HCT116 (cell line): ENCODE results near the gene SCN10A. TPM values are rescaled to one million over a fixed set of nuclear protein-coding genes. Genes with fewer than 3 reads are reported as not detected.

Source experiments
- ATAC-seq: fragments of 200-7000 bp; cut with Tn5 transposase; 2 replicates; pipeline ENCODE4 v1.9.1; 2020; ENCODE audit warnings: mild to moderate bottlenecking, moderate library complexity
- BruUV-seq: library from RNA; stranded (reverse); fragments of 400-500 nt; replicated peaks from 2 replicates; lab custom pipeline; 2021; lab: Mats Ljungman, UMichigan
- CTCF ChIA-PET: fragments of 300-600 bp; sonication (Branson Sonifier 250); formaldehyde crosslinking; loops from one replicate; lab custom pipeline; 2021; ENCODE audit warnings: antibody characterized with exemption; lab: Charles Lee
- POLR2A ChIA-PET: fragments of 300-600, 350-600 bp; sonication (Branson Sonifier 250); formaldehyde crosslinking; loops from one replicate; lab custom pipeline; 2021; ENCODE audit warnings: antibody characterized with exemption; lab: Charles Lee
- RAD21 ChIA-PET, 2 experiments: fragments of 300-600 bp; sonication (Branson Sonifier 250); formaldehyde crosslinking; loops; one replicate each; lab custom pipeline; 2023; ENCODE audit warnings: low total read pairs in 2 of 2; ENCODE audit not compliant: uncharacterized antibody in 2 of 2, unreplicated experiment in 2 of 2, low non-redundant PET in 1 of 2; lab: Charles Lee
- DNase-seq: peaks from one replicate; pipeline ENCODE4 v3.0.0-alpha.2; 2010; ENCODE audit warnings: low read depth, low spot score
- H2AFZ ChIP-seq: fragments of 200-600 bp; shearing (Covaris generic), sonication (generic); 2 replicates; pipeline ENCODE4 v1.6.1; 2017; ENCODE audit warnings: low read depth, mixed run types, mixed read lengths, antibody characterized with exemption, low read length; ENCODE audit not compliant: poor library complexity, severe bottlenecking
- H3K27ac ChIP-seq: 2 replicates; pipeline ENCODE4 v1.5.1; 2012; ENCODE audit warnings: low read depth, low read length
- H3K27me3 ChIP-seq: fragments of 200-600 bp; sonication (generic); 2 replicates; pipeline ENCODE4 v1.6.1; 2016; ENCODE audit warnings: mixed run types, low read length, mixed read lengths; ENCODE audit not compliant: insufficient read depth
- H3K36me3 ChIP-seq, 2 experiments: fragments of 200-500 bp in 1 of 2; fragments of 200-600 bp in 1 of 2; sonication (Bioruptor generic) in 1 of 2; sonication (generic) in 1 of 2; 2 replicates each; pipeline versions ENCODE4 v1.5.1 to v1.6.1; 2014 to 2016; ENCODE audit warnings: low read length in 2 of 2, inconsistent platforms in 1 of 2, mixed read lengths in 1 of 2, mixed run types in 1 of 2; ENCODE audit not compliant: insufficient read depth in 2 of 2, control insufficient read depth in 1 of 2
- H3K4me1 ChIP-seq, 2 experiments: fragments of 200-600 bp in 1 of 2; sonication (generic) in 1 of 2; 2 replicates each; pipeline versions ENCODE4 v1.5.1 to v1.6.1; 2012 to 2017; ENCODE audit warnings: low read length in 2 of 2, inconsistent platforms in 1 of 2, mild to moderate bottlenecking in 1 of 2, mixed read lengths in 1 of 2, mixed run types in 1 of 2, moderate library complexity in 1 of 2; ENCODE audit not compliant: insufficient read depth in 2 of 2, control insufficient read depth in 1 of 2
- H3K4me2 ChIP-seq: fragments of 200-600 bp; sonication (generic); 2 replicates; pipeline ENCODE4 v1.6.1; 2017; ENCODE audit warnings: mixed run types, low read length, mixed read lengths
- H3K4me3 ChIP-seq, 2 experiments: fragments of 200-600 bp in 1 of 2; sonication (generic) in 1 of 2; replicated peaks in 1 of 2; 2 replicates each; pipeline ENCODE4 v1.5.1; 2011 to 2016; ENCODE audit warnings: low read length in 2 of 2, control low read depth in 1 of 2, low read depth in 1 of 2, mild to moderate bottlenecking in 1 of 2, mixed read lengths in 1 of 2, mixed run types in 1 of 2
- H3K79me2 ChIP-seq: fragments of 200-600 bp; sonication (generic); 2 replicates; pipeline ENCODE4 v1.6.1; 2017; ENCODE audit warnings: mild to moderate bottlenecking, mixed run types, low read length, moderate library complexity, mixed read lengths; ENCODE audit not compliant: insufficient read depth
- H3K9ac ChIP-seq: fragments of 200-600 bp; sonication (generic); 2 replicates; pipeline ENCODE4 v1.6.1; 2016; ENCODE audit warnings: low read length, mixed read lengths
- H3K9me2 ChIP-seq: fragments of 200-600 bp; sonication (generic), shearing (Covaris generic); 2 replicates; pipeline ENCODE4 v1.6.1; 2017; ENCODE audit warnings: mixed run types, mild to moderate bottlenecking, moderate library complexity; ENCODE audit not compliant: insufficient read depth
- H3K9me3 ChIP-seq, 2 experiments: fragments of 200-500 bp in 1 of 2; fragments of 200-600 bp in 1 of 2; sonication (Bioruptor generic) in 1 of 2; sonication (generic) in 1 of 2; 2 replicates each; pipeline ENCODE4 v1.6.1; 2014 to 2017; ENCODE audit warnings: low read length in 2 of 2, mixed read lengths in 2 of 2, inconsistent platforms in 1 of 2, low read depth in 1 of 2, mild to moderate bottlenecking in 1 of 2, mixed run types in 1 of 2, moderate library complexity in 1 of 2; ENCODE audit not compliant: control insufficient read depth in 1 of 2, insufficient read depth in 1 of 2
- H4K20me1 ChIP-seq: fragments of 200-600 bp; sonication (generic), shearing (Covaris generic); 2 replicates; pipeline ENCODE4 v1.6.1; 2017; ENCODE audit warnings: mixed run types, mild to moderate bottlenecking, moderate library complexity; ENCODE audit not compliant: insufficient read depth
- ATF3 ChIP-seq: IDR thresholded peaks from 2 replicates; pipeline ENCODE4 v1.6.1; 2012
- CBX3 ChIP-seq: IDR thresholded peaks from 2 replicates; pipeline ENCODE4 v1.6.1; 2012; ENCODE audit warnings: low read depth
- CEBPB ChIP-seq: IDR thresholded peaks from 2 replicates; pipeline ENCODE4 v1.6.1; 2012; ENCODE audit warnings: low read depth
- ELF1 ChIP-seq: IDR thresholded peaks from 2 replicates; pipeline ENCODE4 v1.6.1; 2012; ENCODE audit warnings: low read depth, borderline replicate concordance
- EZH2 ChIP-seq: fragments of 200-600 bp; sonication (generic); IDR thresholded peaks from 2 replicates; pipeline ENCODE4 v1.6.1; 2017; ENCODE audit warnings: antibody characterized with exemption, mixed run types
- FOSL1 ChIP-seq: IDR thresholded peaks from 2 replicates; pipeline ENCODE4 v1.6.1; 2012; ENCODE audit warnings: low read depth
- MAX ChIP-seq: IDR thresholded peaks from 2 replicates; pipeline ENCODE4 v1.6.1; 2012
- RAD21 ChIP-seq: IDR thresholded peaks from 2 replicates; pipeline ENCODE4 v1.6.1; 2012; ENCODE audit warnings: low read depth, mild to moderate bottlenecking
- REST ChIP-seq: IDR thresholded peaks from 2 replicates; pipeline ENCODE4 v1.6.1; 2012; ENCODE audit warnings: low read depth
- SIN3A ChIP-seq: IDR thresholded peaks from 2 replicates; pipeline ENCODE4 v1.6.1; 2012; ENCODE audit warnings: low read depth
- SRF ChIP-seq: IDR thresholded peaks from 2 replicates; pipeline ENCODE4 v1.6.1; 2012; ENCODE audit warnings: low read depth
- YY1 ChIP-seq: IDR thresholded peaks from 2 replicates; pipeline ENCODE4 v1.6.1; 2011; ENCODE audit warnings: low read length, low read depth, moderate library complexity, mild to moderate bottlenecking; ENCODE audit not compliant: insufficient replicate concordance; ENCODE audit errors: extremely low read depth
- ZBTB33 ChIP-seq: IDR thresholded peaks from 2 replicates; pipeline ENCODE4 v1.6.1; 2011; ENCODE audit warnings: mild to moderate bottlenecking, low read length, moderate library complexity; ENCODE audit not compliant: insufficient replicate concordance; ENCODE audit errors: extremely low read depth
- ZFX ChIP-seq: fragments of 450-650 bp; IDR thresholded peaks from 2 replicates; pipeline ENCODE4 v1.6.1; 2017
- ZNF274 ChIP-seq: fragments of 200-500 bp; sonication (Bioruptor generic); IDR thresholded peaks from 2 replicates; pipeline ENCODE4 v1.6.1; 2014; ENCODE audit warnings: mild to moderate bottlenecking, low read depth, low read length, inconsistent platforms
- intact Hi-C: fragments of 100-400 bp; cut with micrococcal nuclease; formaldehyde crosslinking; loops from 2 replicates; pipeline ENCODE4 v1.10.0; 2022
- total RNA-seq: library from RNA; stranded (reverse); gene quantifications from one replicate; pipeline ENCODE4 v1.2.1, GENCODE V29; 2021; ENCODE audit not compliant: unreplicated experiment
- TF ChIP-seq, protein P1 (sequence below), 3 experiments: fragments of 200-600 bp in 1 of 3; sonication (generic) in 1 of 3; IDR thresholded peaks in 2 of 3; conservative IDR thresholded peaks in 1 of 3; 2 replicates each; pipeline ENCODE4 v1.5.1; 2012 to 2017; ENCODE audit warnings: low read depth in 2 of 3, low read length in 2 of 3, antibody characterized with exemption in 1 of 3, borderline replicate concordance in 1 of 3, control low read depth in 1 of 3, mild to moderate bottlenecking in 1 of 3, mixed read lengths in 1 of 3, mixed run types in 1 of 3, moderate library complexity in 1 of 3; ENCODE audit not compliant: insufficient read depth in 1 of 3

SCN10A gene
- total RNA-seq, 1 experiment from 2014 or later = not detected

DNA sequence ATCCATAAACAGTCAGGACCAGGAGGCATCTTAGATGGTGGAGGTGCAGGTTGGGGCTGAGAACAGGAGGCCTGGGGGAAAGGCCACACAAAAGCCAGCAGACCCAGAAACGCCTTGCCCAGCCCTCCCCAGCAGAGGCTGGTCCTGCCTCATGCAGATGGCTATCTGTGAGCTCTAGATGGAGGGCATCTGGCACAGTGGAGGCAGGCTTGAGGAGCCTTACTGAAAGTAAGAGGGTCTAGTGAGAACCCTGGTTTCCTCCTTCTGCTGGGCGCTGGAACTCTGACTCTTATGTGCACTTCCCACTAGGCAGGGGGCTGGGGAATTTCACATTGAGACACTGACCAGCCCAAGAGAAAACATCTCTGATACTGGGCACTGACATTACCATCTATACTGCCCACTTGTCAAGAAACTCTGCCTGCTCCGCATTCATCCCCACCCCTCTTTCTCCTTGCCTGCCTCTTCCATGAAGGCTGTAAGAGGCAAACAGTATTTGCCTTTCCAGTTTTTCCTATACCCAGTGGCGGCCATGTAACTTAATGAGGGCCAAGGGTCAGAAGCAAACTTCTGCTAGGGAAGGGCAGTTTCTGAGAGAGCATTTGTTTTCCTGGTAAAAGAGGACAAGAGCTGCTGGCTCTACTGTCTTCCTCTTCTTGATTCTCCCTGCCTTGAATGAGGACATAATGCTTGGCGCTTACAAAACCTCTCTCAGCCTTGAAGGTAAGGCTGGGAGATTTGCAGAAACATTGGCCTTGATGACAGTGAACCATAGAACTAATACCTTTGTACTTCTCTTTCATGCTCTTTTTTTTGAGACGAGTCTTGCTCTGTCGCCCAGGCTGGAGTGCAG lies 162.1 kb downstream of the SCN10A start:
- ChIA-PET POLR2A (no interaction called here), CTCF (interaction anchor here (3.4 kb wide), 1 partner anchor 133 kb away, joined by 53 read pairs; no protein-coding TSS in a partner anchor), RAD21 (no interaction called here)
- no peaks in the 10 kb centered on the region for H3K27me3 ChIP-seq
- H3K79me2 ChIP-seq = no peaks in the 10 kb centered on the region
- no TSS peak for BruUV-seq
- no peak for TF ChIP-seq EZH2
- TF ChIP-seq ZNF274 = no peak
- no peak for TF ChIP-seq SRF
- no peak for TF ChIP-seq ZFX
- TF ChIP-seq ELF1 = no peak
- TF ChIP-seq CBX3 = no peak
- no peak for TF ChIP-seq MAX
- TF ChIP-seq RAD21 = no peak
- TF ChIP-seq REST = no peak
- no peak for TF ChIP-seq ZBTB33
- TF ChIP-seq FOSL1 = no peak
- TF ChIP-seq SIN3A = no peak
- no peak for TF ChIP-seq CEBPB
- no peak for TF ChIP-seq ATF3
- TF ChIP-seq, protein P1, sequence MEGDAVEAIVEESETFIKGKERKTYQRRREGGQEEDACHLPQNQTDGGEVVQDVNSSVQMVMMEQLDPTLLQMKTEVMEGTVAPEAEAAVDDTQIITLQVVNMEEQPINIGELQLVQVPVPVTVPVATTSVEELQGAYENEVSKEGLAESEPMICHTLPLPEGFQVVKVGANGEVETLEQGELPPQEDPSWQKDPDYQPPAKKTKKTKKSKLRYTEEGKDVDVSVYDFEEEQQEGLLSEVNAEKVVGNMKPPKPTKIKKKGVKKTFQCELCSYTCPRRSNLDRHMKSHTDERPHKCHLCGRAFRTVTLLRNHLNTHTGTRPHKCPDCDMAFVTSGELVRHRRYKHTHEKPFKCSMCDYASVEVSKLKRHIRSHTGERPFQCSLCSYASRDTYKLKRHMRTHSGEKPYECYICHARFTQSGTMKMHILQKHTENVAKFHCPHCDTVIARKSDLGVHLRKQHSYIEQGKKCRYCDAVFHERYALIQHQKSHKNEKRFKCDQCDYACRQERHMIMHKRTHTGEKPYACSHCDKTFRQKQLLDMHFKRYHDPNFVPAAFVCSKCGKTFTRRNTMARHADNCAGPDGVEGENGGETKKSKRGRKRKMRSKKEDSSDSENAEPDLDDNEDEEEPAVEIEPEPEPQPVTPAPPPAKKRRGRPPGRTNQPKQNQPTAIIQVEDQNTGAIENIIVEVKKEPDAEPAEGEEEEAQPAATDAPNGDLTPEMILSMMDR (IDR thresholded peaks at IDR 0.05 in 2 of 3, conservative IDR thresholded peaks at IDR 0.05 in 1 of 3; ENCODE audit: borderline replicate concordance in 1 of 3, insufficient read depth in 1 of 3, low read depth in 2 of 3, low read length in 2 of 3) = no peak
- no peak for TF ChIP-seq YY1
- no peaks in the 10 kb centered on the region for H3K9me3 ChIP-seq
- no peak overlapping the region for H2AFZ ChIP-seq
- no peak for DNase-seq
- H3K4me3 ChIP-seq = no peak overlapping the region
- H3K4me1 ChIP-seq = peaks cover 7 to 20% of the 10 kb centered on the region in 2 experiments
- no peak overlapping the region for H3K9ac ChIP-seq
- intact Hi-C loops = loop anchor here (2.0 to 10.0 kb wide), 2 partner anchors 157 to 799 kb away; partner anchors contain the start of gene EXOG
- H3K9me2 ChIP-seq = no peaks in the 10 kb centered on the region
- no peak overlapping the region for H3K27ac ChIP-seq
- H4K20me1 ChIP-seq = no peaks in the 10 kb centered on the region
- no peak overlapping the region for H3K4me2 ChIP-seq
- no peak for ATAC-seq
- no peaks in the 10 kb centered on the region for H3K36me3 ChIP-seq
